ENCODE results near the gene ADAP2.
"Not testable (repeated sequence)": the region's sequence is repeated elsewhere in the genome, so short reads cannot be mapped to it uniquely, and the experiment has no call there.

Gene ADAP2

GRCh38 chr17:30956764-30957374 lies 35.1 kb downstream of the ADAP2 start:
- no peak overlapping the region for H3K4me2 ChIP-seq

GRCh38 chr17:30957741-30958140 lies 36.0 kb downstream of the ADAP2 start:
- Histone ChIP-seq H2AFZ (ENCODE audit: low read depth) (no peak overlapping the region), H4K20me1 (ENCODE audit: insufficient read depth) (no peaks in the 10 kb centered on the region), H3K4me2 (no peak overlapping the region), H3K36me3 (ENCODE audit: insufficient read depth) (no peaks in the 10 kb centered on the region), H3K4me1 (ENCODE audit: low read depth, poor library complexity, severe bottlenecking) (peaks cover 35% of the 10 kb centered on the region), H3K79me2 (ENCODE audit: insufficient read depth, low read depth) (no peaks in the 10 kb centered on the region), H3K4me3 (IDR thresholded peaks at IDR 0.05; ENCODE audit: insufficient read depth, low read depth, low read length) (no peak overlapping the region), H3K27me3 (ENCODE audit: insufficient read depth, low read depth) (no peaks in the 10 kb centered on the region), H3K9ac (no peak overlapping the region), H3K27ac (no peak overlapping the region)
- no peak for TF ChIP-seq CTCF (conservative IDR thresholded peaks at IDR 0.05; ENCODE audit: low read depth, low read length)

More at GRCh38 chr17:30956764-30957374, 35.1 kb downstream of the ADAP2 start:
- TF ChIP-seq CTCF (conservative IDR thresholded peaks at IDR 0.05; ENCODE audit: low read depth, low read length): no peak
- H3K4me3 ChIP-seq (IDR thresholded peaks at IDR 0.05; ENCODE audit: insufficient read depth, low read depth, low read length): no peak overlapping the region
- peaks cover 33% of the 10 kb centered on the region for H3K4me1 ChIP-seq (ENCODE audit: low read depth, poor library complexity, severe bottlenecking)
- H4K20me1 ChIP-seq (ENCODE audit: insufficient read depth): no peaks in the 10 kb centered on the region
- H3K79me2 ChIP-seq (ENCODE audit: insufficient read depth, low read depth): no peaks in the 10 kb centered on the region
- H3K27ac ChIP-seq: no peak overlapping the region
- H3K36me3 ChIP-seq (ENCODE audit: insufficient read depth): no peaks in the 10 kb centered on the region
- no peak overlapping the region for H3K9ac ChIP-seq
- no peaks in the 10 kb centered on the region for H3K27me3 ChIP-seq (ENCODE audit: insufficient read depth, low read depth)
- H2AFZ ChIP-seq (ENCODE audit: low read depth): no peak overlapping the region

- H3K4me1 ChIP-seq (ENCODE audit: low read depth, poor library complexity, severe bottlenecking): peaks cover 33% of the 10 kb centered on the region
Measured at GRCh38 chr17:30958187-30958586, 36.4 kb downstream of the ADAP2 start.

GRCh38 chr17:30961209-30962188 lies 39.8 kb downstream of the ADAP2 start:
- Histone ChIP-seq H2AFZ (ENCODE audit: low read depth) (peak overlapping the region; percentile 40), H3K36me3 (ENCODE audit: insufficient read depth) (no peaks in the 10 kb centered on the region), H3K4me3 (IDR thresholded peaks at IDR 0.05; ENCODE audit: insufficient read depth, low read depth, low read length) (no peak overlapping the region), H3K9ac (peak overlapping the region; percentile 23; the same call in 1 of the 2 replicates), H3K27me3 (ENCODE audit: insufficient read depth, low read depth) (no peaks in the 10 kb centered on the region), H3K27ac (peak overlapping the region; percentile 53), H4K20me1 (ENCODE audit: insufficient read depth) (no peaks in the 10 kb centered on the region), H3K4me2 (peak overlapping the region; percentile 81), H3K4me1 (ENCODE audit: low read depth, poor library complexity, severe bottlenecking) (peaks cover 33% of the 10 kb centered on the region), H3K79me2 (ENCODE audit: insufficient read depth, low read depth) (no peaks in the 10 kb centered on the region)
- no peak for TF ChIP-seq CTCF (conservative IDR thresholded peaks at IDR 0.05; ENCODE audit: low read depth, low read length)

More at GRCh38 chr17:30958187-30958586, 36.4 kb downstream of the ADAP2 start:
- no peak overlapping the region for H3K4me3 ChIP-seq (IDR thresholded peaks at IDR 0.05; ENCODE audit: insufficient read depth, low read depth, low read length)
- H2AFZ ChIP-seq (ENCODE audit: low read depth): no peak overlapping the region
- no peaks in the 10 kb centered on the region for H3K36me3 ChIP-seq (ENCODE audit: insufficient read depth)
- H4K20me1 ChIP-seq (ENCODE audit: insufficient read depth): no peaks in the 10 kb centered on the region
- H3K9ac ChIP-seq: no peak overlapping the region
- H3K4me2 ChIP-seq: no peak overlapping the region
- H3K27me3 ChIP-seq (ENCODE audit: insufficient read depth, low read depth): no peaks in the 10 kb centered on the region
- H3K27ac ChIP-seq: no peak overlapping the region
- H3K79me2 ChIP-seq (ENCODE audit: insufficient read depth, low read depth): no peaks in the 10 kb centered on the region
- TF ChIP-seq CTCF (conservative IDR thresholded peaks at IDR 0.05; ENCODE audit: low read depth, low read length): no peak

GRCh38 chr17:30964312-30964711 lies 42.6 kb downstream of the ADAP2 start:
- H3K27me3 ChIP-seq (ENCODE audit: insufficient read depth, low read depth): not testable (repeated sequence)
- H3K4me1 ChIP-seq (ENCODE audit: low read depth, poor library complexity, severe bottlenecking): peaks cover 33% of the 10 kb centered on the region

More at GRCh38 chr17:30964312-30964711, 42.6 kb downstream of the ADAP2 start:
- H3K36me3 ChIP-seq (ENCODE audit: insufficient read depth); H3K4me2 ChIP-seq; H3K27ac ChIP-seq; H3K4me3 ChIP-seq (IDR thresholded peaks at IDR 0.05; ENCODE audit: insufficient read depth, low read depth, low read length); H2AFZ ChIP-seq (ENCODE audit: low read depth); H4K20me1 ChIP-seq (ENCODE audit: insufficient read depth); H3K79me2 ChIP-seq (ENCODE audit: insufficient read depth, low read depth); H3K9ac ChIP-seq: not testable (repeated sequence)

Measured in KMS-11 (cell line).